ENCODE measurements around the gene TCF20.

GRCh38 chr22:42318967-42319366 lies 48.5 kb upstream of the TCF20 start:
- no peak for TF ChIP-seq POLR2A (IDR thresholded peaks at IDR 0.05)
- no peak for TF ChIP-seq CTCF (IDR thresholded peaks at IDR 0.05)
